ENCODE data around the gene CATSPERD. TPM values are rescaled to one million over a fixed set of nuclear protein-coding genes. Genes with fewer than 3 reads are reported as not detected.

Gene CATSPERD
- total RNA-seq, 1 donor from 2014 or later, result not detected

DNA sequence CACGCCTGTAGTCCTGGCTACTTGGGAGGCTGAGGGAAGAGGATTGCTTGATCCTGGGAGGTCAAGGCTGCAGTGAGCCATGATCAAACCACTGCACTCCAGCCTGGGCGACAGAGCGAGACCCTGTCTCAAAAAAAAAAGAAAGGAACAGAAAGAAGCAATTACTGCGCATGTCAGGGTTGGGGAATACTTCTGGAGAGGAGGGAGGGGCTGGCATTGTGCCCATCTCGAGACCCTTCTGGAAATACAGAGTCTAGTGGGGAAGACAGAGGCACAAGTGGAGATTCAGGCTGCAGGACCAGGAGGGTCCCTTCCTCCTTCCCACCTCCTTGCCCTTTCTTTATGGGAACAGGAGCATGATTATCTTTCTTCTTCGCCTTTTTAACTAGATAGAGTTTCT lies 33.3 kb downstream of the CATSPERD start:
- TF ChIP-seq, protein P1, sequence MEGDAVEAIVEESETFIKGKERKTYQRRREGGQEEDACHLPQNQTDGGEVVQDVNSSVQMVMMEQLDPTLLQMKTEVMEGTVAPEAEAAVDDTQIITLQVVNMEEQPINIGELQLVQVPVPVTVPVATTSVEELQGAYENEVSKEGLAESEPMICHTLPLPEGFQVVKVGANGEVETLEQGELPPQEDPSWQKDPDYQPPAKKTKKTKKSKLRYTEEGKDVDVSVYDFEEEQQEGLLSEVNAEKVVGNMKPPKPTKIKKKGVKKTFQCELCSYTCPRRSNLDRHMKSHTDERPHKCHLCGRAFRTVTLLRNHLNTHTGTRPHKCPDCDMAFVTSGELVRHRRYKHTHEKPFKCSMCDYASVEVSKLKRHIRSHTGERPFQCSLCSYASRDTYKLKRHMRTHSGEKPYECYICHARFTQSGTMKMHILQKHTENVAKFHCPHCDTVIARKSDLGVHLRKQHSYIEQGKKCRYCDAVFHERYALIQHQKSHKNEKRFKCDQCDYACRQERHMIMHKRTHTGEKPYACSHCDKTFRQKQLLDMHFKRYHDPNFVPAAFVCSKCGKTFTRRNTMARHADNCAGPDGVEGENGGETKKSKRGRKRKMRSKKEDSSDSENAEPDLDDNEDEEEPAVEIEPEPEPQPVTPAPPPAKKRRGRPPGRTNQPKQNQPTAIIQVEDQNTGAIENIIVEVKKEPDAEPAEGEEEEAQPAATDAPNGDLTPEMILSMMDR (conservative IDR thresholded peaks at IDR 0.05; ENCODE audit: low read depth, low read length), result no peak
- no peak overlapping the region for H3K4me3 ChIP-seq (ENCODE audit: low read depth, low read length)
- DNase-seq (ENCODE audit: low read depth), result no peak

- no peak overlapping the region for H3K4me3 ChIP-seq (ENCODE audit: low read depth, low read length)
- TF ChIP-seq, protein P1 (conservative IDR thresholded peaks at IDR 0.05; ENCODE audit: low read depth, low read length), result no peak
- no peak for DNase-seq (ENCODE audit: low read depth)
Measured at GRCh38 chr19:5762608-5763217, 42.3 kb downstream of the CATSPERD start.

GRCh38 chr19:5765220-5765619 lies 44.8 kb downstream of the CATSPERD start:
- TF ChIP-seq, protein P1 (conservative IDR thresholded peaks at IDR 0.05; ENCODE audit: low read depth, low read length), result no peak
- H3K4me3 ChIP-seq (ENCODE audit: low read depth, low read length), result no peak overlapping the region
- no peak for DNase-seq (ENCODE audit: low read depth)

DNA sequence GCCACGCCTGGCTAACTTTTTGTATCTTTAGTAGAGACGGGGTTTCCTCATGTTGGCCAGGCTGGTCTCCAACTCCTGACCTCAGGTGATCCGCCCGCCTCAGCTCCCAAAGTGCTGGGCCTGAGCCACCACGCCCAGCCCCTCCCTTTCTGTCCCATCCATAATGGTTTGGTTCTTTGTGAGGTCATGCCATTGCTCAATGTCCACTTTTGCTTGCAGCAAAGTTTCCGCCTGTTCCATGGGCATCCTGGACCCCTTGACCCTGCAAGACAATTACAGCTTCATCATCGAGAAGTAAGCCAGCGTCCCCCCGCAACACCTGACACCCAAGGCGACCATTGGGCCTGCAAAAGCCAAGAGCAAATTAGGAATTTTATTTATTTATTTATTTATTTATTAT lies 47.5 kb downstream of the CATSPERD start:
- DNase-seq (ENCODE audit: low read depth), result no peak
- TF ChIP-seq, protein P1 (conservative IDR thresholded peaks at IDR 0.05; ENCODE audit: low read depth, low read length), result no peak
- no peak overlapping the region for H3K4me3 ChIP-seq (ENCODE audit: low read depth, low read length)

DNA sequence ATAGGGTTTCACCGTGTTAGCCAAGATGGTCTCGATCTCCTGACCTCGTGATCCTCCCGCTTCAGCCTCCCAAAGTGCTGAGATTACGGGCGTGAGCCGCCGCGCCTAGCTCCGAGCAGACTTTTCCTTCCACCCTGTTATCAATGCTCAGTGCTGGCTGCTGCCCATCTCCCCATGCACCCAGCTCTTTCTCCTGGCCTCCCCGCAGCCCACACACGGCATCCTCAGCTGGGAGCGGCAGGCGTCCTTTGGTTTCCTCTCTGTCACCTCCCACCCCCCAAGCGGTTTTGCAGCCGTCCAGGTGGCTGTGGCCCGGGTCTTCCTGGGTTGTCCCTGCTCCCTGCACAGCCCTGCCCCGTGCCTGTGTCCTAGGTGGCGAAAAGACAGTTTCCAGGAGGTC lies 52.0 kb downstream of the CATSPERD start:
- no peak for DNase-seq (ENCODE audit: low read depth)
- no peak overlapping the region for H3K4me3 ChIP-seq (ENCODE audit: low read depth, low read length)
- TF ChIP-seq, protein P1 (conservative IDR thresholded peaks at IDR 0.05; ENCODE audit: low read depth, low read length), result no peak

DNA sequence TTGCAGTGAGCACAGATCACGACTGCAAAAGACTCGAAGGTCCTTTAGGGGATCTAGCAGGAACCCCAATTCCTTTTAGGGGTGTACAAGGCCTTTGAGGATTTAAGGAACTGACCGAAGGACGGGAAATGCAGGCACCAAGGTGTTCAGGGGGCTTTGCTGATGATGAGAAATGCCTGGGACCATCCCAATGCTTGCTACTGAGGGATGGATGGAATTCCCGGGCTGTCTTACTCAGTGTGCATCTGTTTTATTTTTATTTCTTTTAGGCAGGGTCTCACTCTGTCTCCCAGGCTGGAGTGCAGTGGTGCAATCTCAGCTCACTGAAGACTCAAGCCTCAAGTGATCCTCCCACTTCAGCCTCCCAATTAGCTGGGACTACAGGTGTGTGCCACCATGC lies 52.8 kb downstream of the CATSPERD start:
- TF ChIP-seq, protein P1 (conservative IDR thresholded peaks at IDR 0.05; ENCODE audit: low read depth, low read length), result no peak
- no peak overlapping the region for H3K4me3 ChIP-seq (ENCODE audit: low read depth, low read length)
- DNase-seq (ENCODE audit: low read depth), result no peak

- TF ChIP-seq, protein P1 (conservative IDR thresholded peaks at IDR 0.05; ENCODE audit: low read depth, low read length), result no peak
- H3K4me3 ChIP-seq (ENCODE audit: low read depth, low read length), result no peak overlapping the region
Measured at GRCh38 chr19:5774921-5775320, 54.5 kb downstream of the CATSPERD start.

More at GRCh38 chr19:5774921-5775320, 54.5 kb downstream of the CATSPERD start:
- DNase-seq (ENCODE audit: low read depth), result no peak
